ENCODE measurements around the gene NAT16. TPM values are rescaled to one million over a fixed set of nuclear protein-coding genes. Genes with fewer than 3 reads are reported as not detected.

The NAT16 gene
- total RNA-seq, 4 donors from 2014 or later = not detected

DNA sequence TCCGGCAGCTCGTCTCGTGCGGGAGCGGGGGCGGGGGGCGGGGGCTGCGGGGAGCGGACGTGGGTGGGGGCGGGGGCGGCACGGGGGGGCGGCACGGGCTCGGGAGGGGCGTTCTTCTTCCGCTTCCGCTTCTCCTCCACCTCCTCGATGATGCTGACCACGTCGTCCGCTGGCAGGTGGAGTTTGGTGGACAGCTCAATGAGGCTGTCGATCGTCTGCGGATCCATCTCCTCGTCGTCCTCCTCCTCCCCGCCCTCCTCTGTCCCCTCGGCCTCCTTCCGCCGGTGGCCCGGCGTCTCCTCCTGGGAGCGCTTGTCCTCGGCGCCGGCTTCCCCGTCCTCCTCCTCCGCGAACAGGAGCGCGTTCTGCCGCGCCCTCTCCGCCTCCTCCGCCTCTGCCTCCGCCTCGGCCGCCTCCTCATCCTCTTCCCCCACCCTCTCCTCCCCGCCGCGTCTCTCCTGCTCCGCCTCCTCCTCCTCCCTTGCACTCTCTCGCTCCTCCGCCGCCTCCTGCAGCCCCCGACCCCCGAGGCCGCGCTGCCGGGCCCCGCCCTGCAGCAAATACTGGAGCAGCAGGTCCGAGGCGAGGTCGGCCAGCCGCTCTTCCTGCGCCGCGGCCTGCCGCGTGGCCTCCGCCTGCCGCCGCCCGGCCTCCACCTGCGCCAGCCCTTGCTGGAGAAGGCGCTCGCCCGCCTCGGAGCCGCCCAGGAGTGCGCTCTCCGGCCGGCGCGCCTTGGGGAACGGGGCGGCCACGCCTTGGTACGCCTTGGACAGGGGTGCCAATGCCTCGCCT lies 16.6 kb downstream of the NAT16 start:
- in situ Hi-C loops (cut with MboI; ENCODE audit: low sequenced_read_pairs in 4 of 4) (no loop called here), intact Hi-C loops (cut with DNase I; ENCODE audit: low total_unique reads) (no loop called here)
- H3K4me3 ChIP-seq = peak overlapping the region; percentile 34 to 40 (median 34)
- peaks cover 0 to 10% of the 10 kb centered on the region in 2 donors for H3K36me3 ChIP-seq
- H3K27me3 ChIP-seq = peaks cover 60 to 72% (median 62%) of the 10 kb centered on the region in 3 donors
- no peak for ATAC-seq
- no peak overlapping the region for H3K27ac ChIP-seq
- peaks cover 12 to 18% of the 10 kb centered on the region in 2 donors for H3K4me1 ChIP-seq
- TF ChIP-seq POLR2A (IDR thresholded peaks at IDR 0.05) = no peak
- TF ChIP-seq, protein P1, sequence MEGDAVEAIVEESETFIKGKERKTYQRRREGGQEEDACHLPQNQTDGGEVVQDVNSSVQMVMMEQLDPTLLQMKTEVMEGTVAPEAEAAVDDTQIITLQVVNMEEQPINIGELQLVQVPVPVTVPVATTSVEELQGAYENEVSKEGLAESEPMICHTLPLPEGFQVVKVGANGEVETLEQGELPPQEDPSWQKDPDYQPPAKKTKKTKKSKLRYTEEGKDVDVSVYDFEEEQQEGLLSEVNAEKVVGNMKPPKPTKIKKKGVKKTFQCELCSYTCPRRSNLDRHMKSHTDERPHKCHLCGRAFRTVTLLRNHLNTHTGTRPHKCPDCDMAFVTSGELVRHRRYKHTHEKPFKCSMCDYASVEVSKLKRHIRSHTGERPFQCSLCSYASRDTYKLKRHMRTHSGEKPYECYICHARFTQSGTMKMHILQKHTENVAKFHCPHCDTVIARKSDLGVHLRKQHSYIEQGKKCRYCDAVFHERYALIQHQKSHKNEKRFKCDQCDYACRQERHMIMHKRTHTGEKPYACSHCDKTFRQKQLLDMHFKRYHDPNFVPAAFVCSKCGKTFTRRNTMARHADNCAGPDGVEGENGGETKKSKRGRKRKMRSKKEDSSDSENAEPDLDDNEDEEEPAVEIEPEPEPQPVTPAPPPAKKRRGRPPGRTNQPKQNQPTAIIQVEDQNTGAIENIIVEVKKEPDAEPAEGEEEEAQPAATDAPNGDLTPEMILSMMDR (IDR thresholded peaks at IDR 0.05 in 4 of 5, conservative IDR thresholded peaks at IDR 0.05 in 1 of 5) = no peak
- H3K9me3 ChIP-seq = no peaks in the 10 kb centered on the region
- no peak for DNase-seq

DNA sequence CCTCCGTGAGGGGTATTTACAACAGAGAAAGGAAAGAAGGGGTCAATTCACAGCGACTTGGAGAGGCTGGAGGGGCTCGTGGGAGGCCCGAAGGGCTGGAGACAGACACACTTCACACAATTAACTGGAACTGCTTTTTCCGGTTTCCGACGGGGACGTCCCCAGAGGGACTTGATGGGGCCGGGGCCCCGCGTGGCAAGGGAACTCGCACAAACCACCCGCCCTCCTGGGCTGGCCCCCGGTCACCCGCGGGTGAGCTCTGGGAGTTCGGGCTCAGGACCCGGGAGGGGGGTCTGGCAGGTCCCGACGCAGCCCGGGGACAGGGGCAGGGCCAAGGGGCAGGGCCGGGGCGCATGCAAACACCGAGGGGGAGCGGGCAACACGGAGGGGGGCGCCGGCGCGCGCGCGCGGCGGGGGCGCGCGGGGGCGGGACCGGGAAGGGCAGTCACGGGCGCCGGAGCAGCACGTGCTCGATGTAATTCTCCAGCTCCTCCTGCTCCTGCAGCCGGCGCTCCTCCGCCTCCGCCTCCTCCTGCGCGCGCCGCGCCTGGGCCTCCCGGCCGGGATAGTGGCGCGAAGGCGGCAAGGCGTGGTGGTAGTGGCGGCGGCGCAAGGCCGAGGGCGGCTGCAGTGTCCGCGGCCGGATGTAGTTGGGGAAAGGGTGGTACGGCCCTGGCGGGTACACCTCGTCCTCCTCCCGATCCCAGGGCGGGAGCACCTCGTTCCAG lies 17.4 kb downstream of the NAT16 start:
- H3K27ac ChIP-seq = no peak overlapping the region
- H3K9me3 ChIP-seq = no peaks in the 10 kb centered on the region
- H3K4me3 ChIP-seq = peak overlapping the region in 3 of 4 donors; percentile 31 to 40 (median 31)
- peaks cover 12 to 18% of the 10 kb centered on the region in 2 donors for H3K4me1 ChIP-seq
- peaks cover 0 to 16% of the 10 kb centered on the region in 2 donors for H3K36me3 ChIP-seq
- ATAC-seq = peak in 1 of 2 donors; percentile 22
- H3K27me3 ChIP-seq = peaks cover 54 to 65% (median 55%) of the 10 kb centered on the region in 3 donors
- intact Hi-C loops (cut with DNase I; ENCODE audit: low total_unique reads) = no loop called here
- TF ChIP-seq, protein P1 (IDR thresholded peaks at IDR 0.05 in 4 of 5, conservative IDR thresholded peaks at IDR 0.05 in 1 of 5) = no peak
- no peak for TF ChIP-seq POLR2A (IDR thresholded peaks at IDR 0.05)
- in situ Hi-C loops (cut with MboI; ENCODE audit: low sequenced_read_pairs in 4 of 4) = no loop called here
- DNase-seq = no peak

DNA sequence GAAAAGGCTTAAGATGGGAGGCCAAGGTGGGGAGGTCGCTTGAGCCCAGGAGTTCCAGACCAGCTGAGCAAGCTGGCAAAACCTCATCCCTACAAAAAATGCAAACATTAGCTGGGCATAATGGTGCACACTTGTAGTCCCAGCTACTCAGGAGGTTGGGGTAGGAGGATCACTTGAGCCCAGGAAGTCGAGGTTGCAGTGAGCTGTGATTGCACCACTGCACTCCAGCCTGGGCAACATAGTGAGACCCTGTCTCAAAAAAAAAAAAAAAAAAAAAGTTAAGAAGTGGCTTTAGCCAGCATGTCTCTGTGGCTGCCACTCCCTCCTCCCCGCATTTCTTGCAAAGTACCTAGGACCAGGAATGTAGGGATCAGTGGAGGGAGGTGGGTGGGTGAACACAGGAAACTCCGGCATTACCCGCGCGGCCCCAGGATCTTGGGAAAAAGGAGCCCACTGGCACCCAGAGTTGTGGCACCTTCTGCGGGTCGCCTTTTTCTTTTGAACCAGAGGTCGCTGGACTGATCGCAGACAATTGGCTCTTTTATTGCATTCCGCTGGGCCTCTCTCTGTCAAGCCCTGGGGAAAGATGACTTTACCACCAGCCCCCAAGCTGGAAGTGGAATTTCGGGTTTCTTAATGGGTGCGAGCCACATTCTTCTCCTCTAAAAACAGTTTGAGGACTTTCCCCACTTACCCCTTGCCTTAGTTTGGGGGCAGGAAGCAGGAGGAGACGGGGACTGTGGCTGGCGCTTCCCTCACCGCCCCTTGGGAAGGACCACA lies 18.2 kb downstream of the NAT16 start:
- H3K4me3 ChIP-seq = no peak overlapping the region
- ATAC-seq (no peak), DNase-seq (no peak)
- TF ChIP-seq POLR2A (IDR thresholded peaks at IDR 0.05) = no peak
- TF ChIP-seq, protein P1 (IDR thresholded peaks at IDR 0.05 in 4 of 5, conservative IDR thresholded peaks at IDR 0.05 in 1 of 5) = no peak
- H3K27ac ChIP-seq = no peak overlapping the region
- peaks cover 12 to 18% of the 10 kb centered on the region in 2 donors for H3K4me1 ChIP-seq
- H3K36me3 ChIP-seq = peaks cover 0 to 17% of the 10 kb centered on the region in 2 donors
- H3K27me3 ChIP-seq = peaks cover 46 to 56% (median 46%) of the 10 kb centered on the region in 3 donors
- intact Hi-C loops (cut with DNase I; ENCODE audit: low total_unique reads) = no loop called here
- H3K9me3 ChIP-seq = no peaks in the 10 kb centered on the region
- in situ Hi-C loops (cut with MboI; ENCODE audit: low sequenced_read_pairs in 4 of 4) = no loop called here

DNA sequence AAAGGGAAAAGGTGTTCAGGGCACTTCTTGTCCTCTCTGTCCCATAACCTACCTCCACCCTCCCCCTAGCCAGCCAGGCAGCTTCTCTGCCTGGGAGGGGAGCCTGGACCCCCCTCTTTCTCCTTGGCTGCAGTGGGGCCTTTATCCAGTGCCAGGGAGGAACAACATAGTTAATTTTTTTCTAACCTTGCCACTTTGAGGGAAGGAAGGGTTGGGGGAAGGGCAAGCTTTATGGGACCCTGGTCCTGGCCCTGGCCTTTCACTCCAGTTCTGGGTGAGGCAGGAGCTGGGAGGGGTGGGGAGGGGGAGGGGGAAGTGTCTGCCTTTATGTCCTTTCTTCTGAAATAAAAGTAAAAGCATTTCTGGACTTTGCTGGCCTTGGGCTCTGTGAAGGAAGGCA lies 19.2 kb downstream of the NAT16 start:
- DNase-seq = no peak
- intact Hi-C loops (cut with DNase I; ENCODE audit: low total_unique reads) = no loop called here
- Histone ChIP-seq H3K9me3 (no peaks in the 10 kb centered on the region), H3K4me3 (no peak overlapping the region), H3K4me1 (peaks cover 12 to 18% of the 10 kb centered on the region in 2 donors), H3K36me3 (peaks cover 0 to 17% of the 10 kb centered on the region in 2 donors), H3K27me3 (peaks cover 37 to 47% (median 39%) of the 10 kb centered on the region in 3 donors), H3K27ac (no peak overlapping the region)
- no peak for ATAC-seq
- no peak for TF ChIP-seq POLR2A (IDR thresholded peaks at IDR 0.05)
- TF ChIP-seq, protein P1 (IDR thresholded peaks at IDR 0.05 in 4 of 5, conservative IDR thresholded peaks at IDR 0.05 in 1 of 5) = no peak
- in situ Hi-C loops (cut with MboI; ENCODE audit: low sequenced_read_pairs in 4 of 4) = no loop called here

Data from gastrocnemius medialis (tissue), 4 donors.